DND-41 (cell line): ENCODE results near the gene PYGM.

Source experiments
- ATAC-seq: fragments of 200-7000 bp; cut with Tn5 transposase; 3 replicates; pipeline ENCODE4 v1.9.1; 2021; ENCODE audit warnings: low read depth; ENCODE audit not compliant: insufficient read depth
- DNase-seq: peaks from one replicate; pipeline ENCODE4 v3.0.0-alpha.2; 2020
- H2AFZ ChIP-seq: 2 replicates; pipeline ENCODE4 v1.6.0; 2012; ENCODE audit warnings: low read depth, low read length
- H3K27ac ChIP-seq: 2 replicates; pipeline ENCODE4 v1.5.1; 2012; ENCODE audit warnings: low read length, inconsistent platforms
- H3K27me3 ChIP-seq: fragments of 200-600 bp; sonication (generic); 2 replicates; pipeline ENCODE4 v1.6.0; 2012; ENCODE audit warnings: low read length, mild to moderate bottlenecking, inconsistent platforms; ENCODE audit not compliant: insufficient read depth, poor library complexity
- H3K36me3 ChIP-seq: 2 replicates; pipeline ENCODE4 v1.5.1; 2012; ENCODE audit warnings: low read length, inconsistent platforms; ENCODE audit not compliant: insufficient read depth
- H3K4me1 ChIP-seq: 2 replicates; pipeline ENCODE4 v1.5.1; 2012; ENCODE audit warnings: mild to moderate bottlenecking, low read length; ENCODE audit not compliant: insufficient read depth
- H3K4me2 ChIP-seq: 2 replicates; pipeline ENCODE4 v1.6.0; 2012; ENCODE audit warnings: mild to moderate bottlenecking, moderate library complexity, low read length, inconsistent platforms; ENCODE audit not compliant: insufficient read depth
- H3K4me3 ChIP-seq, 2 experiments: fragments of 200-600 bp in 1 of 2; shearing (Covaris generic) in 1 of 2; 2 replicates each; pipeline ENCODE4 v1.5.1; 2012 to 2016; ENCODE audit warnings: inconsistent platforms in 2 of 2, low read length in 2 of 2, mild to moderate bottlenecking in 2 of 2, low read depth in 1 of 2, moderate library complexity in 1 of 2
- H3K79me2 ChIP-seq: 2 replicates; pipeline ENCODE4 v1.6.0; 2012; ENCODE audit warnings: low read length, inconsistent platforms; ENCODE audit not compliant: insufficient read depth
- H3K9ac ChIP-seq: 2 replicates; pipeline ENCODE4 v1.6.0; 2012; ENCODE audit warnings: low read depth, mild to moderate bottlenecking, inconsistent platforms, low read length, moderate library complexity
- H3K9me3 ChIP-seq: 2 replicates; pipeline ENCODE4 v1.5.1; 2012; ENCODE audit warnings: low read length, moderate library complexity, mild to moderate bottlenecking, inconsistent platforms; ENCODE audit not compliant: insufficient read depth, severe bottlenecking
- H4K20me1 ChIP-seq: 2 replicates; pipeline ENCODE4 v1.6.0; 2012; ENCODE audit warnings: low read length; ENCODE audit not compliant: insufficient read depth
- CTCF ChIP-seq: IDR thresholded peaks from 2 replicates; pipeline ENCODE4 v1.5.1; 2012; ENCODE audit warnings: borderline replicate concordance, low read length, moderate library complexity, mild to moderate bottlenecking; ENCODE audit not compliant: poor library complexity, severe bottlenecking; ENCODE audit errors: extremely low read depth
- EZH2 ChIP-seq: IDR thresholded peaks from 3 replicates; pipeline ENCODE4 v1.6.1; 2012; ENCODE audit warnings: borderline replicate concordance, low read depth, mild to moderate bottlenecking, moderate library complexity, low read length, inconsistent platforms; ENCODE audit not compliant: severe bottlenecking

The PYGM gene

GRCh38 chr11:64776425-64776824 lies 16.7 kb upstream of the PYGM start:
- Histone ChIP-seq H3K79me2 (peaks cover 73% of the 10 kb centered on the region), H3K4me3 (peak overlapping the region; percentile 82; a peak in 3 of 4 replicates), H3K9ac (peak overlapping the region; percentile 97), H3K27ac (peak overlapping the region; percentile 3; the same call in 1 of the 2 replicates), H2AFZ (no peak overlapping the region), H3K4me2 (peak overlapping the region; percentile 83), H3K36me3 (peaks cover 62% of the 10 kb centered on the region), H4K20me1 (peaks cover 61% of the 10 kb centered on the region), H3K4me1 (peaks cover 52% of the 10 kb centered on the region), H3K9me3 (no peaks in the 10 kb centered on the region), H3K27me3 (no peaks in the 10 kb centered on the region)
- no peak for DNase-seq
- TF ChIP-seq CTCF (no peak), EZH2 (no peak)
- no peak for ATAC-seq

DNA sequence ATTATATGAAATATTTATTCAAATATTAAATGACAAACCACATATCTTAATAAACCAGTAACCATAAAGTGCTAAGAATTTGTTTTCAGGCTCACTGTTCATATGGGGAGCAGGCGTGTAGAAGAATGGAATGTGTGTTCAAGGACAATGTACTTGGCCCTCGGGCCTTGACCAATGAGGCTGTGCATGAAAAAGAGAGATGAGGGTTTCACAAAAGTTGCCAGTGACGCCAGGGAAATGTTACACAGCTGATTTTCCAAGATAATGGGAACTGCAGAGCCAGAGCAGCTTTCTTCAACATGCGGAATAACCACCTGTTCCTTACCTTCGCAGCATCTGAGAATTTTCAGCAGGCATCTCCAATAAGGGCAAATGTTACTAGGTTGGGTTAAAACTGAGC lies 14.4 kb upstream of the PYGM start:
- no peak for TF ChIP-seq CTCF
- no peak for TF ChIP-seq EZH2
- DNase-seq (no peak), ATAC-seq (no peak)
- Histone ChIP-seq H2AFZ (no peak overlapping the region), H3K9ac (no peak overlapping the region), H3K9me3 (no peaks in the 10 kb centered on the region), H3K4me3 (no peak overlapping the region), H3K79me2 (peaks cover 90% of the 10 kb centered on the region), H3K27me3 (no peaks in the 10 kb centered on the region), H3K36me3 (peaks cover 84% of the 10 kb centered on the region), H4K20me1 (peaks cover 84% of the 10 kb centered on the region), H3K4me1 (peaks cover 49% of the 10 kb centered on the region), H3K27ac (no peak overlapping the region), H3K4me2 (no peak overlapping the region)

- no peaks in the 10 kb centered on the region for H3K9me3 ChIP-seq
- ATAC-seq (no peak), DNase-seq (no peak)
- H3K27ac ChIP-seq, result no peak overlapping the region
- H3K79me2 ChIP-seq, result peaks cover 97% of the 10 kb centered on the region
- no peak overlapping the region for H3K4me2 ChIP-seq
- no peak overlapping the region for H3K4me3 ChIP-seq
- peaks cover 100% of the 10 kb centered on the region for H3K36me3 ChIP-seq
- H2AFZ ChIP-seq, result no peak overlapping the region
- H3K4me1 ChIP-seq, result peaks cover 61% of the 10 kb centered on the region
- H4K20me1 ChIP-seq, result peaks cover 100% of the 10 kb centered on the region
- H3K9ac ChIP-seq, result no peak overlapping the region
- H3K27me3 ChIP-seq, result no peaks in the 10 kb centered on the region
- no peak for TF ChIP-seq EZH2
- no peak for TF ChIP-seq CTCF
These were observed 12.7 kb upstream of the PYGM start for GRCh38 chr11:64772303-64773018.
